Measurements from ENCODE around the gene MYLK3. TPM values are rescaled to one million over a fixed set of nuclear protein-coding genes. Genes with fewer than 3 reads are reported as not detected.
"Not testable (repeated sequence)": the region's sequence is repeated elsewhere in the genome, so short reads cannot be mapped to it uniquely, and the experiment has no call there.

MYLK3 gene
- total RNA-seq, 2 experiments from 2014 or later: 0.23 TPM; not detected in 1

GRCh38 chr16:46677943-46678342 is 70.2 kb downstream of the MYLK3 start:
- ATAC-seq; H3K4me1 Mint-ChIP-seq (ENCODE audit: low read depth); POLR2A ChIA-PET; H3K27ac Mint-ChIP-seq; DNase-seq; H3K4me3 Mint-ChIP-seq; H3K27me3 Mint-ChIP-seq (ENCODE audit: low read depth); H3K9me3 Mint-ChIP-seq (ENCODE audit: insufficient read depth): not testable (repeated sequence)
- peaks cover 42% of the 10 kb centered on the region for H3K36me3 Mint-ChIP-seq (ENCODE audit: low read depth)
- CTCF ChIA-PET: interaction anchor here (1.2 to 1.4 kb wide), 2 partner anchors 12 to 230 kb away, joined by 3 to 4 read pairs; partner anchors contain the start of gene ORC6

GRCh38 chr16:46673320-46674013 is 74.7 kb downstream of the MYLK3 start:
- Mint-ChIP-seq H3K27me3 (ENCODE audit: low read depth) (no peaks in the 10 kb centered on the region), H3K36me3 (ENCODE audit: low read depth) (peaks cover 46% of the 10 kb centered on the region), H3K9me3 (ENCODE audit: insufficient read depth) (no peaks in the 10 kb centered on the region), H3K27ac (no peak overlapping the region), H3K4me1 (ENCODE audit: low read depth) (no peaks in the 10 kb centered on the region), H3K4me3 (no peak overlapping the region)
- ChIA-PET CTCF (interaction anchor here (0.6 to 3.3 kb wide), 31 partner anchors 10 to 257 kb away, joined by 3 to 23 read pairs (median 4); partner anchors contain the start of genes C16orf87 and ORC6), POLR2A (no interaction called here)
- ATAC-seq (peak; percentile 96), DNase-seq (peak; percentile 64)

- POLR2A ChIA-PET: no interaction called here
- H3K27ac Mint-ChIP-seq: no peak overlapping the region
- H3K27me3 Mint-ChIP-seq (ENCODE audit: low read depth): no peaks in the 10 kb centered on the region
- no peaks in the 10 kb centered on the region for H3K9me3 Mint-ChIP-seq (ENCODE audit: insufficient read depth)
- CTCF ChIA-PET: no interaction called here
- DNase-seq (no peak), ATAC-seq (no peak)
- H3K4me1 Mint-ChIP-seq (ENCODE audit: low read depth): peaks cover 15% of the 10 kb centered on the region
- H3K36me3 Mint-ChIP-seq (ENCODE audit: low read depth): peaks cover 45% of the 10 kb centered on the region
- no peak overlapping the region for H3K4me3 Mint-ChIP-seq
These were observed 86.0 kb downstream of the MYLK3 start for GRCh38 chr16:46662123-46662522.

GRCh38 chr16:46658925-46659324 is 89.2 kb downstream of the MYLK3 start:
- Mint-ChIP-seq H3K36me3 (ENCODE audit: low read depth) (peaks cover 39% of the 10 kb centered on the region), H3K4me1 (ENCODE audit: low read depth) (peaks cover 15% of the 10 kb centered on the region), H3K4me3 (no peak overlapping the region), H3K9me3 (ENCODE audit: insufficient read depth) (no peaks in the 10 kb centered on the region), H3K27ac (peak overlapping the region; percentile 64), H3K27me3 (ENCODE audit: low read depth) (no peaks in the 10 kb centered on the region)
- POLR2A ChIA-PET: interaction anchor here (0.7 to 1.0 kb wide), 2 partner anchors 10 to 926 kb away, joined by 3 to 5 read pairs; no protein-coding TSS in a partner anchor
- CTCF ChIA-PET: interaction anchor here (4.1 kb wide), 1 partner anchor 15 kb away, joined by 20 read pairs; no protein-coding TSS in a partner anchor
- ATAC-seq (peak; percentile 71), DNase-seq (peak; percentile 28)

Other genes starting within 250 kb of the MYLK3 start
- gene SHCBP1, start 127.0 kb downstream of the MYLK3 start, total RNA-seq: 10 to 100 TPM; 54.7 to 60.2 TPM
- gene VPS35, start 59.2 kb downstream of the MYLK3 start, total RNA-seq: 10 to 100 TPM; 72.9 to 76.1 TPM
- 10 to 100 TPM; 44.4 to 48.1 TPM for gene ORC6, start 58.7 kb downstream of the MYLK3 start, total RNA-seq
- gene C16orf87, start 82.8 kb upstream of the MYLK3 start, total RNA-seq: 1 to 10 TPM; 7.5 to 8.4 TPM
- gene GPT2, start 136.0 kb upstream of the MYLK3 start, total RNA-seq: 1 to 10 TPM; 5.4 to 7.3 TPM
- gene DNAJA2, start 225.3 kb upstream of the MYLK3 start, total RNA-seq: 10 to 100 TPM; 53.9 to 54.1 TPM

All from activated CD8-positive, alpha-beta T cell treated with anti-CD3 and anti-CD28 coated beads, Interleukin-2, amount 10 ng/mL, durations not matched to agents 7 days and 5 days (primary cell).